GM20000 (cell line): ENCODE measurements around the gene TRIM17.

Source experiments
- DNase-seq: peaks from one replicate; pipeline ENCODE4 v3.0.0; 2012; ENCODE audit warnings: low spot score
- CTCF ChIP-seq: IDR thresholded peaks from 2 replicates; pipeline ENCODE4 v1.5.1; 2012; ENCODE audit warnings: mild to moderate bottlenecking, control low read depth; ENCODE audit errors: extremely low read depth, missing control alignments

The TRIM17 gene

DNA sequence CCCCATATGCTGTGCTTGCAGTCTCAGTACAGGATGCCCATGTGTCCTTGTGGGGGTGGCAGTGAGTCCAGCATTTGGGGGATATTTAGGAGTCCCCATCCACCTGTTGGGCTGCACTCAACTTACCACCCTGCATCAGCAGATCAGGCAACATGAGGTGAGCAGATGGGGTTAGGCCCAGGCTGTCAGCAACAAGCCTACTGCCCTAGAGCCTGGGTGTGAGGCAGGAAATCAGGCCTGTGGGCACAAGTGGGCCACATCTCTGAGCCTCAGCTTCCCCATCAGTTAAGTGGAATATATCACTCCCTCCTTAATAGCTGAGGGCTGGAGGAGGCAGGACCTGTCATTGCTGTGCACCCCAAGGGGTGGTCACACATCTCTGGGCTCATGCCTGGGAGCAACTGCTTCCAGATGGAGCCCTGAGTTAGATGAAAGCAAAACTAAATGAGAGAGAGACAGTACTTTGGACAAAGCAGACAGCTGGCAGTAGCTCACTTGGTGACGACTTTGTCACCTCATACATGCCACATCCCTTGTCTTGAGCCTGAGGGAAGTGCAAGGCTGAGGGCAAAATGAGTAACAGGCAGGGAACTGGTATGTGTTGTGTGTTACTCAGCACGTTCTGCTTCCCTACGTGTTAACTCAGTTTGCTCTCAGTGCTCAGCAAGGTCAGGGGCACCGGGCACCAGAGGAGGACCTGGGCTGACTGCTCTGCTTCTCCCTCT, 58.5 kb downstream of the TRIM17 start:
- no peak for DNase-seq
- TF ChIP-seq CTCF: no peak
